T-helper 1 cell treated with Interleukin-12 subunit alpha and Interleukin-12 subunit beta and Interleukin-4 antibody, amounts not matched to agents 30 μg/mL and 1 μg/mL, for 36 hours (primary cell): ENCODE results near the gene RABL3.
A peak's percentile ranks its signal among the peaks of the same experiment; 100 is the strongest.
"Not testable (repeated sequence)": the region's sequence is repeated elsewhere in the genome, so short reads cannot be mapped to it uniquely, and the experiment has no call there.

Source experiments
- H3K27ac Mint-ChIP-seq: one replicate; pipeline ENCODE4 v1.8.0; 2021; ENCODE audit warnings: mild to moderate bottlenecking, mixed read lengths
- H3K27me3 Mint-ChIP-seq: one replicate; pipeline ENCODE4 v1.8.0; 2021; ENCODE audit warnings: low read depth, mixed read lengths
- H3K36me3 Mint-ChIP-seq: one replicate; pipeline ENCODE4 v1.8.0; 2021; ENCODE audit warnings: low read depth, mixed read lengths
- H3K4me1 Mint-ChIP-seq: one replicate; pipeline ENCODE4 v1.8.0; 2021; ENCODE audit warnings: low read depth, mixed read lengths
- H3K4me3 Mint-ChIP-seq: one replicate; pipeline ENCODE4 v1.8.0; 2021; ENCODE audit warnings: mild to moderate bottlenecking, moderate library complexity, mixed read lengths
- H3K9me3 Mint-ChIP-seq: one replicate; pipeline ENCODE4 v1.8.0; 2021; ENCODE audit warnings: mixed read lengths

Gene RABL3

GRCh38 chr3:120742198-120742848, at the start of gene RABL3, which contains the start of gene GTF2E1:
Gene RABL3, minus strand, starts transcription at chr3:120742516. Its CDS starts 9 bp downstream, at chr3:120742507.
Gene GTF2E1, plus strand, starts transcription at chr3:120742744. Its CDS starts 7,809 bp downstream, at chr3:120750553.
- peak within 1 kb of the TSS; percentile 89 for H3K4me3 Mint-ChIP-seq
- no peaks in the 10 kb centered on the region for H3K27me3 Mint-ChIP-seq
- peaks cover 24% of the 10 kb centered on the region for H3K4me1 Mint-ChIP-seq
- H3K36me3 Mint-ChIP-seq, result peaks cover 8% of the 10 kb centered on the region
- peak within 1 kb of the TSS; percentile 96 for H3K27ac Mint-ChIP-seq
- peaks cover under 1% of the 10 kb centered on the region for H3K9me3 Mint-ChIP-seq

- Mint-ChIP-seq H3K27ac (no peak overlapping the region), H3K4me3 (no peak overlapping the region), H3K9me3 (no peaks in the 10 kb centered on the region), H3K36me3 (no peaks in the 10 kb centered on the region), H3K4me1 (no peaks in the 10 kb centered on the region), H3K27me3 (peaks cover 6% of the 10 kb centered on the region)
Observed at GRCh38 chr3:120791913-120792312, 49.6 kb upstream of the RABL3 start.

GRCh38 chr3:120791010-120791409, 48.7 kb upstream of the RABL3 start:
- no peak overlapping the region for H3K27ac Mint-ChIP-seq
- H3K9me3 Mint-ChIP-seq, result no peaks in the 10 kb centered on the region
- no peak overlapping the region for H3K4me3 Mint-ChIP-seq
- no peaks in the 10 kb centered on the region for H3K36me3 Mint-ChIP-seq
- H3K4me1 Mint-ChIP-seq, result no peaks in the 10 kb centered on the region
- peaks cover 2% of the 10 kb centered on the region for H3K27me3 Mint-ChIP-seq

- not testable (repeated sequence) for H3K4me3 Mint-ChIP-seq, H3K9me3 Mint-ChIP-seq, H3K27me3 Mint-ChIP-seq, H3K27ac Mint-ChIP-seq, H3K4me1 Mint-ChIP-seq
- peaks cover 10% of the 10 kb centered on the region for H3K36me3 Mint-ChIP-seq
Observed at GRCh38 chr3:120785832-120786231, 43.5 kb upstream of the RABL3 start.

- Mint-ChIP-seq H3K36me3 (peaks cover 19% of the 10 kb centered on the region), H3K27me3 (no peaks in the 10 kb centered on the region), H3K4me1 (no peaks in the 10 kb centered on the region), H3K27ac (no peak overlapping the region), H3K9me3 (no peaks in the 10 kb centered on the region), H3K4me3 (no peak overlapping the region)
Observed at GRCh38 chr3:120780977-120781376, 38.7 kb upstream of the RABL3 start.

GRCh38 chr3:120778776-120779175, 36.5 kb upstream of the RABL3 start:
- Mint-ChIP-seq H3K9me3 (no peaks in the 10 kb centered on the region), H3K4me3 (no peak overlapping the region), H3K27me3 (no peaks in the 10 kb centered on the region), H3K27ac (no peak overlapping the region), H3K36me3 (peaks cover 19% of the 10 kb centered on the region), H3K4me1 (no peaks in the 10 kb centered on the region)

- no peak overlapping the region for H3K4me3 Mint-ChIP-seq
Observed at GRCh38 chr3:120775411-120775810, 33.1 kb upstream of the RABL3 start.

GRCh38 chr3:120773932-120774331, 31.6 kb upstream of the RABL3 start:
- H3K27me3 Mint-ChIP-seq, result no peaks in the 10 kb centered on the region
- no peak overlapping the region for H3K4me3 Mint-ChIP-seq
- no peak overlapping the region for H3K27ac Mint-ChIP-seq
- H3K9me3 Mint-ChIP-seq, result no peaks in the 10 kb centered on the region
- peaks cover 12% of the 10 kb centered on the region for H3K36me3 Mint-ChIP-seq
- peaks cover 6% of the 10 kb centered on the region for H3K4me1 Mint-ChIP-seq

More at GRCh38 chr3:120775411-120775810, 33.1 kb upstream of the RABL3 start:
- H3K27me3 Mint-ChIP-seq, result no peaks in the 10 kb centered on the region
- H3K27ac Mint-ChIP-seq, result no peak overlapping the region
- peaks cover 3% of the 10 kb centered on the region for H3K4me1 Mint-ChIP-seq
- no peaks in the 10 kb centered on the region for H3K9me3 Mint-ChIP-seq
- peaks cover 15% of the 10 kb centered on the region for H3K36me3 Mint-ChIP-seq

GRCh38 chr3:120772081-120772480, 29.8 kb upstream of the RABL3 start:
- Mint-ChIP-seq H3K27ac (no peak overlapping the region), H3K27me3 (no peaks in the 10 kb centered on the region), H3K9me3 (no peaks in the 10 kb centered on the region), H3K4me3 (no peak overlapping the region), H3K4me1 (peaks cover 7% of the 10 kb centered on the region), H3K36me3 (peaks cover 11% of the 10 kb centered on the region)

GRCh38 chr3:120770891-120771290, 28.6 kb upstream of the RABL3 start:
- H3K27me3 Mint-ChIP-seq, result no peaks in the 10 kb centered on the region
- no peak overlapping the region for H3K4me3 Mint-ChIP-seq
- H3K36me3 Mint-ChIP-seq, result peaks cover 8% of the 10 kb centered on the region
- no peak overlapping the region for H3K27ac Mint-ChIP-seq
- H3K9me3 Mint-ChIP-seq, result no peaks in the 10 kb centered on the region
- peaks cover 10% of the 10 kb centered on the region for H3K4me1 Mint-ChIP-seq

- H3K36me3 Mint-ChIP-seq, result peaks cover 8% of the 10 kb centered on the region
- H3K9me3 Mint-ChIP-seq, result no peaks in the 10 kb centered on the region
- no peak overlapping the region for H3K4me3 Mint-ChIP-seq
- H3K27me3 Mint-ChIP-seq, result no peaks in the 10 kb centered on the region
- peaks cover 12% of the 10 kb centered on the region for H3K4me1 Mint-ChIP-seq
- H3K27ac Mint-ChIP-seq, result no peak overlapping the region
Observed at GRCh38 chr3:120769436-120769835, 27.1 kb upstream of the RABL3 start.

GRCh38 chr3:120767106-120767505, 24.8 kb upstream of the RABL3 start:
- H3K9me3 Mint-ChIP-seq, result no peaks in the 10 kb centered on the region
- peaks cover 25% of the 10 kb centered on the region for H3K4me1 Mint-ChIP-seq
- no peak overlapping the region for H3K4me3 Mint-ChIP-seq
- no peaks in the 10 kb centered on the region for H3K27me3 Mint-ChIP-seq
- no peak overlapping the region for H3K27ac Mint-ChIP-seq
- peaks cover 5% of the 10 kb centered on the region for H3K36me3 Mint-ChIP-seq

- H3K27ac Mint-ChIP-seq, result no peak overlapping the region
- H3K9me3 Mint-ChIP-seq, result no peaks in the 10 kb centered on the region
- no peak overlapping the region for H3K4me3 Mint-ChIP-seq
- peaks cover 27% of the 10 kb centered on the region for H3K4me1 Mint-ChIP-seq
- no peaks in the 10 kb centered on the region for H3K27me3 Mint-ChIP-seq
- peaks cover 4% of the 10 kb centered on the region for H3K36me3 Mint-ChIP-seq
Observed at GRCh38 chr3:120766576-120766975, 24.3 kb upstream of the RABL3 start.

- Mint-ChIP-seq H3K9me3 (no peaks in the 10 kb centered on the region), H3K27ac (no peak overlapping the region), H3K4me1 (peaks cover 29% of the 10 kb centered on the region), H3K36me3 (peaks cover 2% of the 10 kb centered on the region), H3K27me3 (no peaks in the 10 kb centered on the region), H3K4me3 (no peak overlapping the region)
Observed at GRCh38 chr3:120765830-120766493, 23.6 kb upstream of the RABL3 start.

GRCh38 chr3:120764206-120764605, 21.9 kb upstream of the RABL3 start:
- H3K27me3 Mint-ChIP-seq, result no peaks in the 10 kb centered on the region
- no peak overlapping the region for H3K27ac Mint-ChIP-seq
- no peaks in the 10 kb centered on the region for H3K36me3 Mint-ChIP-seq
- peaks cover 29% of the 10 kb centered on the region for H3K4me1 Mint-ChIP-seq
- H3K4me3 Mint-ChIP-seq, result no peak overlapping the region
- H3K9me3 Mint-ChIP-seq, result no peaks in the 10 kb centered on the region
